Measurements from ENCODE around the gene FRAS1.

DNA sequence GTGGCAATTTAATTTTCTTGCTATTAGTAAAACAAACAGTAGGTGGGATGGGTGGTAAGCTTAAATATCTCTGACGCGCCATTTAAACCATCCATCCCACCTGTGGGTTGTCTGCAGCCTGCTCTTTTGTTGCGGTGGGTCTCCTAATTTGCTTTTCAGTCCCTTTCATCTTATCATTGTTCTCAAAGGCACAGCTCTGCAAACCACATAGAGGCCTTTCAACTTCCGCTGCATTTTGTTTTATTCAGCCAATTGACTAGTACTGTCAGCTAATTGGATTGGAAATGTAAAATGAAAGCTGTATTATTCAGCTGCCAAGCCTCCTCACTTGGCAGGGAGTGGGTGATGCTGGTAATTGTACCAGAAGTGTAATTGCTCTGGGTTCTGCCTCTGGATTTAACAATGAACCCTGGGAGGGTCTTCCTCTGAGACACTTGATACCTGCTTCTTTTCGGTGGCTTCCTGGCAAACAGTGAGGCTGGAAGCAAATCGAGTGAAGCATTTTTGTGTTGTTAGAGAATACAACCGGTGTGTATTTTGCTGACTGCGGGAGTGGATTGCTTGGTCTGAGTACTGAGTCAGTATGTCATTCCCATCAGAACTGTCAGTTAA is 165.6 kb downstream of the FRAS1 start:
- TF ChIP-seq FOXA1 (IDR thresholded peaks at IDR 0.05) (no peak), ZNF384 (IDR thresholded peaks at IDR 0.05) (no peak), FOXM1 (IDR thresholded peaks at IDR 0.05; ENCODE audit: borderline replicate concordance) (no peak), FOXK2 (IDR thresholded peaks at IDR 0.05) (no peak), HDGF (IDR thresholded peaks at IDR 0.05; ENCODE audit: borderline replicate concordance) (no peak), CTBP1 (IDR thresholded peaks at IDR 0.05; ENCODE audit: borderline replicate concordance) (no peak), L3MBTL2 (conservative IDR thresholded peaks at IDR 0.05) (no peak), SP1 (IDR thresholded peaks at IDR 0.05) (no peak), BHLHE40 (IDR thresholded peaks at IDR 0.05; ENCODE audit: borderline replicate concordance) (no peak)

Data from HEK293T (cell line).